Stimulated activated CD8-positive, alpha-beta memory T cell treated with anti-CD3 and anti-CD28 coated beads, Interleukin-4, amount 100 ng/mL, for 24 hours (primary cell): ENCODE data around the gene BNC2.

Source experiments
- DNase-seq: peaks from one replicate; pipeline ENCODE4 v3.0.0-alpha.2; 2020; ENCODE audit warnings: low read depth

BNC2 gene

GRCh38 chr9:16593746-16594145 lies 276.7 kb downstream of the BNC2 start:
- DNase-seq, result no peak

GRCh38 chr9:16591092-16591491 lies 279.4 kb downstream of the BNC2 start:
- DNase-seq, result no peak

GRCh38 chr9:16585591-16585990 lies 284.9 kb downstream of the BNC2 start:
- DNase-seq, result no peak

- no peak for DNase-seq
Observed at GRCh38 chr9:16579872-16580432, 290.5 kb downstream of the BNC2 start.

GRCh38 chr9:16575986-16576245 lies 294.6 kb downstream of the BNC2 start:
- DNase-seq, result no peak

GRCh38 chr9:16575142-16575985 lies 295.1 kb downstream of the BNC2 start:
- no peak for DNase-seq

- DNase-seq, result no peak
Observed at GRCh38 chr9:16572005-16572734, 298.3 kb downstream of the BNC2 start.

- DNase-seq, result no peak
Observed at GRCh38 chr9:16571127-16571802, 299.2 kb downstream of the BNC2 start.

- DNase-seq, result no peak
Observed at GRCh38 chr9:16563446-16563845, 307.0 kb downstream of the BNC2 start.

GRCh38 chr9:16561121-16561520 lies 309.3 kb downstream of the BNC2 start:
- DNase-seq, result no peak

GRCh38 chr9:16559418-16560188 lies 310.9 kb downstream of the BNC2 start:
- DNase-seq, result no peak

GRCh38 chr9:16555802-16556201 lies 314.7 kb downstream of the BNC2 start:
- no peak for DNase-seq

GRCh38 chr9:16553869-16554540 lies 316.5 kb downstream of the BNC2 start:
- no peak for DNase-seq

- DNase-seq, result no peak
Observed at GRCh38 chr9:16552252-16552651, 318.2 kb downstream of the BNC2 start.

- no peak for DNase-seq
Observed at GRCh38 chr9:16551692-16552091, 318.8 kb downstream of the BNC2 start.

- no peak for DNase-seq
Observed at GRCh38 chr9:16545639-16546038, 324.8 kb downstream of the BNC2 start.

GRCh38 chr9:16544842-16545241 lies 325.6 kb downstream of the BNC2 start:
- DNase-seq, result no peak

- no peak for DNase-seq
Observed at GRCh38 chr9:16543686-16544085, 326.8 kb downstream of the BNC2 start.

- no peak for DNase-seq
Observed at GRCh38 chr9:16543225-16543624, 327.2 kb downstream of the BNC2 start.

GRCh38 chr9:16542290-16542689 lies 328.2 kb downstream of the BNC2 start:
- DNase-seq, result no peak
